K562 (cell line): ENCODE data around the gene ACAP3. TPM values are rescaled to one million over a fixed set of nuclear protein-coding genes. Genes with fewer than 3 reads are reported as not detected.

Experiments
- CBFA2T2 ChIP-seq: fragments of 450-650 bp; conservative IDR thresholded peaks from 2 replicates; pipeline ENCODE4 v1.6.1; 2017; ENCODE audit warnings: mild to moderate bottlenecking
- CREB1 ChIP-seq, 2 experiments: sonication (generic) in 1 of 2; formaldehyde crosslinking in 1 of 2; IDR thresholded peaks; 2 replicates each; pipeline versions ENCODE4 v1.6.1 to v1.8.0; 2012 to 2022; ENCODE audit warnings: inconsistent platforms in 1 of 2, mild to moderate bottlenecking in 1 of 2, missing genetic modification reagents in 1 of 2, moderate library complexity in 1 of 2
- GATA2 ChIP-seq: sonication (generic); formaldehyde crosslinking; IDR thresholded peaks from 2 replicates; pipeline ENCODE4 v1.4.0; 2020; ENCODE audit warnings: mild to moderate bottlenecking, missing genetic modification reagents
- KAT8 ChIP-seq: fragments of 450-650 bp; IDR thresholded peaks from 2 replicates; pipeline ENCODE4 v1.6.1; 2016; ENCODE audit warnings: low read depth, mild to moderate bottlenecking
- MYBL2 ChIP-seq, 2 experiments: fragments of 450-650 bp in 1 of 2; sonication (generic) in 1 of 2; formaldehyde crosslinking in 1 of 2; IDR thresholded peaks; 2 replicates each; pipeline versions ENCODE4 v1.6.1 to v1.8.1; 2017 to 2022; ENCODE audit warnings: borderline replicate concordance in 1 of 2, inconsistent platforms in 1 of 2, low read depth in 1 of 2, mild to moderate bottlenecking in 1 of 2, missing genetic modification reagents in 1 of 2, moderate library complexity in 1 of 2
- SIX5 ChIP-seq, 2 experiments: IDR thresholded peaks; 2 replicates each; pipeline ENCODE4 v1.6.1; 2011; ENCODE audit warnings: low read length in 2 of 2, borderline replicate concordance in 1 of 2, low read depth in 1 of 2, mild to moderate bottlenecking in 1 of 2, moderate library complexity in 1 of 2; ENCODE audit not compliant: insufficient read depth in 1 of 2
- STAT5A ChIP-seq: IDR thresholded peaks from 2 replicates; pipeline ENCODE4 v1.6.1; 2012; ENCODE audit warnings: low read length, inconsistent platforms, borderline replicate concordance
- ZNF143 ChIP-seq: sonication (generic); formaldehyde crosslinking; IDR thresholded peaks from 2 replicates; pipeline ENCODE4 v1.9.0; 2022; ENCODE audit warnings: mild to moderate bottlenecking, missing genetic modification reagents
- polyA plus RNA-seq, 8 experiments: library from polyadenylated mRNA; depleted of rRNA in 4 of 8; stranded (reverse) in 5 of 8; unstranded in 3 of 8; fragments of >200 nt; fragmentation: Nextera tagmentation in 2 of 8; fragmentation: Illumina TruSeq in 1 of 8; extraction: Ambion mirVana in 2 of 8; extraction: Trizol in 1 of 8; gene quantifications; 2 replicates each; pipeline versions ENCODE4 v1.2.1 to v1.2.3, GENCODE V29; 2011 to 2014; ENCODE audit warnings: inconsistent platforms in 1 of 8, missing spikeins in 1 of 8
- total RNA-seq, 7 experiments: library from RNA; depleted of rRNA in 6 of 7; stranded (reverse); fragments of >200 nt in 6 of 7; fragmentation: Illumina TruSeq in 2 of 7; extraction: Trizol in 2 of 7; gene quantifications; 2 replicates each; pipeline versions ENCODE4 v1.2.1 to v1.2.3, GENCODE V29; 2011 to 2021; ENCODE audit warnings: low replicate concordance in 1 of 7
- TF ChIP-seq, protein P1 (sequence below): fragments of 250-450 bp; sonication (Bioruptor Pico); IDR thresholded peaks from 2 replicates; pipeline ENCODE4 v1.9.0; 2021; ENCODE audit warnings: mild to moderate bottlenecking
- TF ChIP-seq, protein P2 (sequence below): sonication (generic); formaldehyde crosslinking; IDR thresholded peaks from 2 replicates; pipeline ENCODE4 v1.8.0; 2022; ENCODE audit warnings: mild to moderate bottlenecking, missing genetic modification reagents
- TF ChIP-seq, protein P3 (sequence below): sonication (generic); formaldehyde crosslinking; IDR thresholded peaks from 2 replicates; pipeline ENCODE4 v1.9.0; 2022; ENCODE audit warnings: mild to moderate bottlenecking, missing genetic modification reagents
- TF ChIP-seq, protein P4 (sequence below): sonication (generic); formaldehyde crosslinking; IDR thresholded peaks from 2 replicates; pipeline ENCODE4 v1.8.0; 2022; ENCODE audit warnings: mild to moderate bottlenecking, missing genetic modification reagents
- TF ChIP-seq, protein P5 (sequence below): fragments of 250-450 bp; sonication (Bioruptor Pico); IDR thresholded peaks from 2 replicates; pipeline ENCODE4 v1.5.0; 2021; ENCODE audit warnings: mild to moderate bottlenecking, moderate library complexity

ACAP3 gene
- total and polyA plus RNA-seq, 9 of the 15 experiments (the other 6 are each of a cell fraction or from before 2014, with no cell fraction given): 0.01 to 49.0 (median 12.0) TPM

DNA sequence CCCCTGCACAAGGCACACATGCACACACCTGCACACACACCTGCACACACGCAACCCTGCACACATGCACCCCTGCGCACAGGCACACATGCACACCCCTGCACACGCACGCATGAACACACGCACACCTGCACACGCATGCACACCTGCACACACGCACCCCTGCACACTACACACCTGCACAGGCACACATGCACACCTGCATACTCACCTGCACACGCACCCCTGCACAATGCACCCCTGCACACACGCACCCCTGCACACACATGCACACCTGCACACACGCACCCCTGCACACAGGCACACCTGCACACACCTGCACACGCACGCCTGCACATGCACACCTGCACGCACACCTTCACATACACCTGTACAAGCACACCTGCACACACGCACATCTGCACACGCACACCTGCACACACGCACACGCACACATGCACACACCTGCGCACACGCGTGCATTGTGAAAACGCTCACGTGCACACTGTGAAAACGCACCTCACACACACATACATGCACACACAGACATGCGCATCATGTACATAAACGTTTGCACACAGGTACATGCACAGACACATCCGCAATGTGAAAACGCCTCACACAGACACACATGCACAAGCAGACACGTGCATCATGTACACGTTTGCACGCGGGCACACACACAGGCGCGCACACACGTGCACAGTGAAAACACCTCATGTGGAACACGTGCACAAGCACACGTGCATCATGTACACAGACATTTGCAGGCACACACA lies 33.2 kb upstream of the ACAP3 start (continued):
- TF ChIP-seq, protein P1, sequence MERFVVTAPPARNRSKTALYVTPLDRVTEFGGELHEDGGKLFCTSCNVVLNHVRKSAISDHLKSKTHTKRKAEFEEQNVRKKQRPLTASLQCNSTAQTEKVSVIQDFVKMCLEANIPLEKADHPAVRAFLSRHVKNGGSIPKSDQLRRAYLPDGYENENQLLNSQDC: no peak
- no peak for TF ChIP-seq CREB1 (IDR thresholded peaks at IDR 0.05)
- 0 out of 2 replicates have a peak, but pooled peaks have one; percentile 34 for TF ChIP-seq CREB1 (CRISPR knock-in tag; IDR thresholded peaks at IDR 0.05)
- TF ChIP-seq MYBL2 (IDR thresholded peaks at IDR 0.05; ENCODE audit: low read depth): no peak
- TF ChIP-seq MYBL2 (CRISPR knock-in tag; IDR thresholded peaks at IDR 0.05; ENCODE audit: borderline replicate concordance): 0 out of 2 replicates have a peak, but pooled peaks have one; percentile 58
- TF ChIP-seq CBFA2T2: 0 out of 2 replicates have a peak, but pooled peaks have one; percentile 7
- peak; percentile 59; the same call in 1 of the 2 replicates for TF ChIP-seq STAT5A
- peak; percentile 33; the same call in 1 of the 2 replicates for TF ChIP-seq ZNF143
- no peak for TF ChIP-seq KAT8
- TF ChIP-seq, protein P2, sequence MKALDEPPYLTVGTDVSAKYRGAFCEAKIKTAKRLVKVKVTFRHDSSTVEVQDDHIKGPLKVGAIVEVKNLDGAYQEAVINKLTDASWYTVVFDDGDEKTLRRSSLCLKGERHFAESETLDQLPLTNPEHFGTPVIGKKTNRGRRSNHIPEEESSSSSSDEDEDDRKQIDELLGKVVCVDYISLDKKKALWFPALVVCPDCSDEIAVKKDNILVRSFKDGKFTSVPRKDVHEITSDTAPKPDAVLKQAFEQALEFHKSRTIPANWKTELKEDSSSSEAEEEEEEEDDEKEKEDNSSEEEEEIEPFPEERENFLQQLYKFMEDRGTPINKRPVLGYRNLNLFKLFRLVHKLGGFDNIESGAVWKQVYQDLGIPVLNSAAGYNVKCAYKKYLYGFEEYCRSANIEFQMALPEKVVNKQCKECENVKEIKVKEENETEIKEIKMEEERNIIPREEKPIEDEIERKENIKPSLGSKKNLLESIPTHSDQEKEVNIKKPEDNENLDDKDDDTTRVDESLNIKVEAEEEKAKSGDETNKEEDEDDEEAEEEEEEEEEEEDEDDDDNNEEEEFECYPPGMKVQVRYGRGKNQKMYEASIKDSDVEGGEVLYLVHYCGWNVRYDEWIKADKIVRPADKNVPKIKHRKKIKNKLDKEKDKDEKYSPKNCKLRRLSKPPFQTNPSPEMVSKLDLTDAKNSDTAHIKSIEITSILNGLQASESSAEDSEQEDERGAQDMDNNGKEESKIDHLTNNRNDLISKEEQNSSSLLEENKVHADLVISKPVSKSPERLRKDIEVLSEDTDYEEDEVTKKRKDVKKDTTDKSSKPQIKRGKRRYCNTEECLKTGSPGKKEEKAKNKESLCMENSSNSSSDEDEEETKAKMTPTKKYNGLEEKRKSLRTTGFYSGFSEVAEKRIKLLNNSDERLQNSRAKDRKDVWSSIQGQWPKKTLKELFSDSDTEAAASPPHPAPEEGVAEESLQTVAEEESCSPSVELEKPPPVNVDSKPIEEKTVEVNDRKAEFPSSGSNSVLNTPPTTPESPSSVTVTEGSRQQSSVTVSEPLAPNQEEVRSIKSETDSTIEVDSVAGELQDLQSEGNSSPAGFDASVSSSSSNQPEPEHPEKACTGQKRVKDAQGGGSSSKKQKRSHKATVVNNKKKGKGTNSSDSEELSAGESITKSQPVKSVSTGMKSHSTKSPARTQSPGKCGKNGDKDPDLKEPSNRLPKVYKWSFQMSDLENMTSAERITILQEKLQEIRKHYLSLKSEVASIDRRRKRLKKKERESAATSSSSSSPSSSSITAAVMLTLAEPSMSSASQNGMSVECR (CRISPR knock-in tag): 0 out of 2 replicates have a peak, but pooled peaks have one; percentile 34
- TF ChIP-seq, protein P3, sequence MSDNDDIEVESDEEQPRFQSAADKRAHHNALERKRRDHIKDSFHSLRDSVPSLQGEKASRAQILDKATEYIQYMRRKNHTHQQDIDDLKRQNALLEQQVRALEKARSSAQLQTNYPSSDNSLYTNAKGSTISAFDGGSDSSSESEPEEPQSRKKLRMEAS (CRISPR knock-in tag): peak; percentile 35; the same call in 1 of the 2 replicates
- TF ChIP-seq SIX5 (IDR thresholded peaks at IDR 0.05; ENCODE audit: borderline replicate concordance in 1 of 2, insufficient read depth in 1 of 2, low read depth in 1 of 2, low read length in 2 of 2): no peak
- TF ChIP-seq, protein P4, sequence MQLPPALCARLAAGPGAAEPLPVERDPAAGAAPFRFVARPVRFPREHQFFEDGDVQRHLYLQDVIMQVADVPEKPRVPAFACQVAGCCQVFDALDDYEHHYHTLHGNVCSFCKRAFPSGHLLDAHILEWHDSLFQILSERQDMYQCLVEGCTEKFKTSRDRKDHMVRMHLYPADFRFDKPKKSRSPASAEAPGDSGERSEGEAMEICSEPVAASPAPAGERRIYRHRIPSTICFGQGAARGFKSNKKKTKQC: no peak
- TF ChIP-seq GATA2 (CRISPR knock-in tag): no peak
- TF ChIP-seq, protein P5, sequence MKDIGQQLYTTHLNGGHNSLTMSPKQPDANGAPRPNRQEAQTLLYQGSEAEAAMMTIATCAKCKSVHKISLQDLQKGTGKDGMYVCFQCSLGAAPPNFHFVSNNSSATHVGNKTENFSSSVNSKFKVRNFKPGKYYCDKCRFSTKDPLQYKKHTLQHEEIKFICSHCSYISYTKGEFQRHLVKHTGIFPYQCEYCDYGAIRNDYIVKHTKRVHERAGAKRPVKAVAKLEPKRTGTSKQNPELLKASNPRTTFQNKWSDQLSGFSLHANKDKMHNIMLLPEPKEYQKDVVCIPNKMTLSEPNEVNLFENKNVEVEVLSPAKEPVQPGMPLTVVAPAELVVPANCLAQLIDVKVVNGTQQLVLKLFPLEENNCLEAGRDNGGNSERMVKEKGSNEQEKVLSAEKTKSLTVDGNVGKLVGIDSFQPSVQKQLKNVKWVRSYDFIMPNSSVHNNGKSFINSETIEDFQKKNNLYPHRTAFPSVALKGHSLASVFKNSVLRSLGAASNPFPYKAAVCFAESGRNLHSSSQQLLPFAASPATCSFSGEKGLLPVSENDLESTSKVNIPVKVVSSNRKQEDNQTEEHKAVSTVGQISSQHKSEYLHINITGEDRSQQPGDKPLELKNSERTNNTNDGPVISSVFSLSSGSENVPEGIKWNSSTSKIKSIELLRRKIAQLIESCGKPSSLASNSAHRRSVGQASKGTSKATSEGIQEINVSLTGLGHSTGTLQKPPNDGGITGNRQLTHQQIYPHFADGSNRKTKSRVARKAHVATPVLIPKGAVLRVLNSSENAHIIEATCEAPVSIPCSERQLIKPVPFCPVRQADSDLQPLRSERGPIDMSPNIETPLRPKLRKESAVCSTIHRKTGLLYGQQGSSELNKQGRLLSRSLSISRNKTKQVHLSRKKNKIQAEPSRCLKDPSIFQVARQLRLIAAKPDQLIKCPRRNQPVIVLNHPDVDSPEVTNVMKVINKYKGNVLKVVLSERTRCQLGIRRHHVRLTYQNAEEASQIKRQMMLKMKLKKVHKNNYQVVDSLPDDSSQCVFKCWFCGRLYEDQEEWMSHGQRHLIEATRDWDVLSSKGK (CRISPR knock-in tag): no peak
